Dedifferentiated amniotic fluid mesenchymal stem cell (primary cell): ENCODE results near the gene ETV1.
"Not testable (repeated sequence)": the region's sequence is repeated elsewhere in the genome, so short reads cannot be mapped to it uniquely, and the experiment has no call there.

Experiments used
- DNase-seq: peaks from one replicate; pipeline ENCODE4 v3.0.0-alpha.2; 2016; ENCODE audit errors: extremely low spot score

ETV1 gene

DNA sequence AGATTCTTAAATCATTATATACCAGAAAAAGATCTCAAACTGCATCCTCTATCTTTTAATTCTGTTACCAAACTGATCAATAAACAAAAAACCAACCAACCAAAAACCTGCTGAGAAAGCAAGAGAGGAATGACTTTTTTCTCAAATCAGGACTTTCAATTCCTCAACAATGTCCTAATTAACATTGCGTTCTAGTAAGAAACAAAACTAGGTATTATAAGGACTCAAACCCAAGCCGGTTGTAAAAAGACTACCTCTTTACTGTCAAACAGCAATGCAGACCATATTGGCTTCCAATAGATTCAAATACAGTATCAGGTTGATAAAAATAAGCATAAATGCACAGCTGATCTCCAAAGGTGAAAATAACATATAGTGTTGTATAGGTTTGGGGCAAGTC lies 57.3 kb downstream of the ETV1 start:
- no peak for DNase-seq

DNA sequence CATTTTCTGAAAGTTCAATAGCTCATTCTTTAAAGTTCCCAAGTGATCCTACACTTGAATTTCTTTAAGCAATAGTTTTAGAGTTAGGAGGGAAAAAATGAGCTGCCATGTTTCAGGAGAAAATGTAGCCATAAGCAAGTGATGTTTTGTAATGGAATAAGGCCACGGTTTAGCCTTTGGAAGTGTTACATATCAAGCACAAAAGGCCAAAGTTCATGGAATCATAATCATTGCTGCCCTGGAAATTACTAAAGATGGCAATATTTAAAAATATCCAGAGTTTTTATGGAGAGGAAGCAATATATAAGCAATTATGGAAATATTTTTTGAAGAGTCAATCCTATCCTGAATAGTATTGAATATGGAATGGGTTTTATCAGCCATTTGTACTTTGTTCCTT lies 68.4 kb downstream of the ETV1 start:
- DNase-seq: no peak

DNA sequence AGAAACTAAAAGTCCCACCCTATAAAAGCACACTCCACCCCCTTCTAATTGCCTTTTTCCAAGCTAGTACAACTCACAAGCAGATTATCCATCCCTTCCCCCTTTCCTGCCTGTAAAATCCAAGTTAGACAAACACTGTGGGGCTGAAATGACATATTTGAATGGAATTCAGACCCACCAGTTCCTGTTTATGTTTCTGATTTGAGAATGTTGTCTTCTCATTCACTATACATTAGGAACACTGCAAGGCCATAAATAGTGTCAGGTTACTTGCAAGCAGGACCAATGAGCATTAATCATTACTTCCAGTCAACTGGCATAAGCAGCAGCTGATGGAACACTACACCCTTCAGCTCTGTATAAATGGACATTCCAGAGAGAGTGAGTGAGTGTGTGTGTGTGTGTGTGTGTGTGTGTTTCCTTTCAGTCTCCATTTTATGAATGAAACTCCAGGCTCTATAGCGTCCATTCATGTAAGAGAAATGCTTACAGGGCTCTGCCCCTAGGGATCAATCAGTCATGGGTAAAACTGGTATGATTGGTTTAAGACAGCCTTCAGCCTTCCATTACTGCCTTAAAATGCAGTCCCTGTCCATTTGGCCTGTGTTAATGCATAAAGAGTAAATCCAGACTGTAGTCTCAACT lies 69.3 kb downstream of the ETV1 start:
- DNase-seq: peak; percentile 98

DNA sequence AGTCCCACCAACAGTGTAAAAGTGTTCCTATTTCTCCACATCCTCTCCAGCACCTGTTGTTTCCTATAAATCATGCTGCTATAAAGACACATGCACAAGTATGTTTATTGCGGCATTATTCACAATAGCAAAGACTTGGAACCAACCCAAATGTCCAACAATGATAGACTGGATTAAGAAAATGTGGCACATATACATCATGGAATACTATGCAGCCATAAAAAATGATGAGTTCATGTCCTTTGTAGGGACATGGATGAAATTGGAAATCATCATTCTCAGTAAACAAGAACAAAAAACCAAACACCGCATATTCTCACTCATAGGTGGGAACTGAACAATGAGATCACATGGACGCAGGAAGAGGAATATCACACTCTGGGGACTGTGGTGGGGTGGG lies 71.1 kb downstream of the ETV1 start:
- not testable (repeated sequence) for DNase-seq

- not testable (repeated sequence) for DNase-seq
These were observed 72.4 kb downstream of the ETV1 start for GRCh38 chr7:13917103-13917502.

DNA sequence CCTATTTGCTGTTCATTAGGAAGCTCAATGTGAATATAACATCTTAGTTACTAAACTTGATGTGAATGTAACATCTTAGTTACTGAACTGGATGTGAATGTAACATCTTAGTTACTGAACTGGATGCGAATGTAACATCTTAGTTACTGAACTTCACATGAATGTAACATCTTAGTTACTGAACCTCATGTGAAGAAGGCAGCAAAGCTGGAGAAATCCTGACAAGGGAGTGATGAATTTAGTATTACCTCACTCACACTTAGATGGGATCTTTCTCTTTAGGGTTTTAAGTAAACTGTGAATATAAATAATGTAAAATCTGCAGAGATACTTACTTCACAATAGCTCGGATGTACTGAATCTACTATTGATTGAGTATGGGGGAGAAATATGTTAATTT lies 73.6 kb downstream of the ETV1 start:
- DNase-seq: no peak

GRCh38 chr7:13912715-13913278 lies 76.7 kb downstream of the ETV1 start:
- no peak for DNase-seq

DNA sequence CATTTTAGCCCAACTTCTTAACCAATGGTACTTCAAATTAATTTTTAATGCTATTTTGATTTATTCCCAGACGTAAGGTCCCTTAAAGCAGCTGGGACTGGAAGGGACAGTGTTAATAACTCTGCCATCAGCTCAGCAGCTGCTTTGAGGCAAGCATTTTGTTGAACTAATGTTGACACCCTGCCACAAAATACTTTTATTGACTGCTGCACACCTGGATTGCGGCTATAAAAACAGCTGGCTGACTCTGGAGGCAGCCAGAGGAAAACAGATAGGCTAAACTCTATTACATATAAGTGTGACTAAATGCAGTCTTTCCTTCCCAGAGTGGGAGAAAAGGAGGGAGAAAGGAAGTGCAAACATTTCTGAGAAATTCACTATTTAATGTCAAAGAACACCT lies 77.6 kb downstream of the ETV1 start:
- no peak for DNase-seq

GRCh38 chr7:13910805-13911551 lies 78.5 kb downstream of the ETV1 start:
- no peak for DNase-seq

DNA sequence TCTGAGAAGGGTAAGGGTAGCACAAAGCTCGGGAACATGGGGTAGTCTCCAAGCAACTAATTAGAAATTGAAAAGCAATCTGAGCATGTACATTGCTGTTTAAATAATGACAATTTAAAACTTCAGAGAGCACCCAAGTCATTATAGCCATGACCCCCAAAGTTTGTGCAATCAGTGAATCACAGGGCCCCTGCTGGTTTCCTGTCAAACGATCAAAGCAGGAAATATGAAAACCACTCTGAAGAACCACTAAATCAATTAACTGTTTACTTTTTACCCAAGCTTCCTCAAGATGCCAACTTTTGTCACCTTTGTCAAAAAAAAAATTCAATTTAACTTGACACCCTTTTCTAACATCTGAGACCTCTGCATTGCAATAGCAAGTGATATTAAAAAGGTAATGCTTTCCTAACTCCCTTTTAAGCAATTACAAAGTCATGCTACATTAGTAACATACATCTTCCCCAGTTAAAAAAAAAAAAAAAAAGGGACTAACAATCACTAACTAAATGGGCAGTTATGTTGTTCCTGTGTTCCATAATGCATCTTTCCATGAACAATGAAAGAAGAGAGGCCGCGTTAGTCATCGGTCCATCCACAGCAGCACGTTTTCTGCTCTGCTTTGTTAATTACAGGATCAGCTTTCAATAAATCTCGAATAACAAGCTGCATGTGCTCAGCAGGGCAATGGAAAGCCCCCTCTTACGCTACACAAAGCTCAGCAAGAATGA lies 80.6 kb downstream of the ETV1 start:
- DNase-seq: no peak

DNA sequence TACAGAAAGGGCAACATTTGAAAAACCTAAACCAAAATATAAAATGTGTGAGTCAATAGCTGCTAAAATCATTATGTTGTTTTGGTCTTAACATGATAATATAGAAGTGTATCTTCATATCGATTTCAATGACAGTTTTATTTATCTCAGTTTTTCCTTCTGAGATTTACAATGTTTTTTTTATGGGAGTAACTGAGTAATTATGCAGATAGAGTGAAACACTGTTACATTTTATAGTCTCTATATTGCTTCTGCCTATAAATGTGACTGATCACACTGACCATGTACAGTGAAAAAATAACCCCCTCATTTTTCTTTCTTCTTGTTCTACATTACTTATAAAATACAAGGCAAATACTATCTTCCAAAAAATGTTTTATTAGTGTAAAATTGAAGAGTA lies 81.6 kb downstream of the ETV1 start:
- no peak for DNase-seq

- peak; percentile 23 for DNase-seq
These were observed 84.8 kb downstream of the ETV1 start for GRCh38 chr7:13904689-13905088.

DNA sequence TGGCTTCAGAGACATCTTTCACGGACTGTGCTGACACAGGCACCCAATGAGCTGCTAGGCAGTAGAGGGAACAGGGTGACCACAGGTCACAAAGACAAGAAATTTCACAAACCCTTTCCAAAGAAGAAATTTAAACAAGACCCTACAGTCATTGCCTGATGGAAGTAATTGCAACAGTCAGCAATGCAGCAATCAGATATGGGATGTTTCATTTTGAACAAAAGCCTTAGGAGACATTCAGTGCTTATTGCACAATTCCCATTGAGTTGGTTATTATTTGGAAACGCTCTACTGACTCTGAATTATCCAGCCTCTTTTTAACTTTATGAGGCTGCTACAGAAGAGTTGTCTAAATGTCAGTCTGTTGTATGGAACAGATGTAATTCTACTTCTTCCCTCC lies 85.5 kb downstream of the ETV1 start:
- DNase-seq: peak; percentile 59

GRCh38 chr7:13901577-13901976 lies 87.9 kb downstream of the ETV1 start:
- no peak for DNase-seq

GRCh38 chr7:13898957-13899670 lies 90.4 kb downstream of the ETV1 start:
- no peak for DNase-seq

GRCh38 chr7:13897819-13898218 lies 91.6 kb downstream of the ETV1 start:
- no peak for DNase-seq

- DNase-seq: no peak
These were observed 94.5 kb downstream of the ETV1 start for GRCh38 chr7:13894954-13895353.

GRCh38 chr7:13894377-13894776 lies 95.1 kb downstream of the ETV1 start:
- DNase-seq: no peak

DNA sequence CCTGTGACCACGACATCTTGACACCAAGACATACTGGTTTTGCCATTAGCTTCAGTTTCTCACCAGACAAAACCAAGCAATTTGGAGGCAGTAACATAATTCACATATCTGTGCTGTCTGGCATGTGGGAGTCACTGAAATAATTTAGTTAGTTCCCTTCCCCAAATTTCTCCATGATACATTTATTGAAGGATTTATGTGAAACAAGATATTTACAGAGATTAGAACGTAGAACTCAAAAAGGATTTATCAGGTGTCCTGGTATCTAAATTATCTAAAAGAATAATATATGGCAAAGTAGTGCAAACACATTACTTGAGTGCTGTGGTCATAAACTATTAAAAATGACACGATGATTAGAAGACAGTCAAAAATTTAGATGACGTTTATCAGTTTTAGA lies 98.7 kb downstream of the ETV1 start:
- no peak for DNase-seq

DNA sequence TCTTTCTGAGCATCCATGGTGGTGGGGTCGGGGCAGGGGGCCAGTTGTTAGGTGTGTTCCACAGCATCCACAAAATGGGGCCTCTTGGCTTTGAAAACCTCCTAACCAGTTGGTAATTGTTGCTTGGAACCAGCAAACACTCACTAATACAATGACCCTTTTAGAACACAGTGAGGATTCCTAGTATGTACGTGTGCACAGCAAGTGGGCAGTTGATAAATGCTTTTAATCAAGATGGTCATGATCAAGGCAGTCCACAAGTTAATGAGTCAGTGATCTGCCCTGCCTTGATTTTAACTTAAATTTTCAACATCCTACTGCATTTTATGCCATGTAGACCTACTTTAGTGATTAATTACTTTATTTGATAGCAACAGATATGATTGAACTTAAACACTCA lies 103.1 kb downstream of the ETV1 start:
- DNase-seq: no peak

DNA sequence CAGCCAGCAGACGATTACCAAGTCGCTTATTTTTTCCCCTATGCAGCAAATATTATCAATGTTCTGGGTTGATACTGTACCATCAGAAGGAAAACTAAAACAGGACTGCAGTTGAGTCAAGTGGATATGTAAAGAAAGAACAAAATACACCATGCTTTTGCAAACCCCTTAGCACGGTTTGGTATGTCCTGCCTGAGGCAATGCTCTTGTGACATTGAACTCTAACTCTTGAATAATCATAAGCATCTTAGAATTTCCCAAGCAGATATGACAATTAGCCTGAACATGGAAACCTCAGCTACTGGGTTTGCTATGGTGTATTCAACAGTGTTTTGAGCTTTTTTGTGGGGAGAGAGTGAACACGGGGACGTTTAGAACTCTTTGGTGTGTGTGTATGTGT lies 107.4 kb downstream of the ETV1 start:
- no peak for DNase-seq

GRCh38 chr7:13880789-13881188 lies 108.7 kb downstream of the ETV1 start:
- DNase-seq: no peak
